CD8-positive, alpha-beta memory T cell (primary cell): Measurements from ENCODE around the gene WDR82. TPM values are rescaled to one million over a fixed set of nuclear protein-coding genes. Genes with fewer than 3 reads are reported as not detected.

ENCODE experiments used
- CTCF ChIA-PET: fragments of 350-600 bp; sonication (Branson Sonifier 250); formaldehyde crosslinking; loops from one replicate; lab custom pipeline; 2021; ENCODE audit warnings: antibody characterized with exemption; lab: Charles Lee
- POLR2A ChIA-PET: fragments of 350-600 bp; sonication (Branson Sonifier 250); formaldehyde crosslinking; loops from one replicate; lab custom pipeline; 2021; ENCODE audit warnings: antibody characterized with exemption; lab: Charles Lee
- DNase-seq, 5 donors: peaks; one replicate each; pipeline versions ENCODE4 v3.0.0 to v3.0.0-alpha.2; 2020 to 2022; ENCODE audit warnings: mixed read lengths in 1 of 5
- H3K27ac ChIP-seq: one replicate; pipeline ENCODE4 v1.7.0; 2013; ENCODE audit warnings: low read depth, mild to moderate bottlenecking, low read length, moderate library complexity
- H3K27me3 ChIP-seq: 2 replicates; pipeline ENCODE4 v1.7.0; 2013; ENCODE audit warnings: low read length, mild to moderate bottlenecking; ENCODE audit not compliant: insufficient read depth, poor library complexity, severe bottlenecking
- H3K36me3 ChIP-seq: 2 replicates; pipeline ENCODE4 v1.7.0; 2013; ENCODE audit warnings: mild to moderate bottlenecking, low read length, moderate library complexity; ENCODE audit not compliant: insufficient read depth
- H3K4me1 ChIP-seq: 2 replicates; pipeline ENCODE4 v1.7.0; 2013; ENCODE audit warnings: mild to moderate bottlenecking, low read length, moderate library complexity; ENCODE audit not compliant: insufficient read depth
- H3K4me3 ChIP-seq: 2 replicates; pipeline ENCODE4 v1.7.0; 2013; ENCODE audit warnings: mild to moderate bottlenecking, low read length
- H3K9me3 ChIP-seq: 2 replicates; pipeline ENCODE4 v1.7.0; 2013; ENCODE audit warnings: mild to moderate bottlenecking, low read length
- H3K27ac Mint-ChIP-seq, 8 donors: one replicate each; pipeline ENCODE4 v1.8.0; 2020 to 2021; ENCODE audit warnings: mixed read lengths in 8 of 8, mild to moderate bottlenecking in 6 of 8, inconsistent platforms in 3 of 8, moderate library complexity in 3 of 8
- H3K27me3 Mint-ChIP-seq, 2 donors: one replicate each; pipeline ENCODE4 v1.8.0; 2020 to 2021; ENCODE audit warnings: mixed read lengths in 2 of 2, mild to moderate bottlenecking in 1 of 2, moderate library complexity in 1 of 2
- H3K36me3 Mint-ChIP-seq, 3 donors: one replicate each; pipeline ENCODE4 v1.8.0; 2020 to 2021; ENCODE audit warnings: mixed read lengths in 3 of 3, inconsistent platforms in 1 of 3, mild to moderate bottlenecking in 1 of 3
- H3K4me1 Mint-ChIP-seq, 3 donors: one replicate each; pipeline ENCODE4 v1.8.0; 2020 to 2021; ENCODE audit warnings: mixed read lengths in 3 of 3, inconsistent platforms in 1 of 3, mild to moderate bottlenecking in 1 of 3
- H3K4me3 Mint-ChIP-seq, 7 donors: one replicate each; pipeline ENCODE4 v1.8.0; 2020 to 2021; ENCODE audit warnings: mixed read lengths in 7 of 7, mild to moderate bottlenecking in 6 of 7, moderate library complexity in 4 of 7, inconsistent platforms in 2 of 7
- H3K9me3 Mint-ChIP-seq, 5 donors: one replicate each; pipeline ENCODE4 v1.8.0; 2020 to 2022; ENCODE audit warnings: mixed read lengths in 5 of 5, mild to moderate bottlenecking in 3 of 5, moderate library complexity in 2 of 5, inconsistent platforms in 1 of 5
- polyA plus RNA-seq: library from polyadenylated mRNA; unstranded; fragments of 300-500 nt; fragmentation: Illumina TruSeq; gene quantifications from one replicate; pipeline ENCODE4 v1.2.3, GENCODE V29; 2021
- total RNA-seq, 2 experiments: library from RNA; stranded (reverse); gene quantifications; one replicate each; pipeline ENCODE4 v1.2.3, GENCODE V29; 2021

WDR82 gene
- total and polyA plus RNA-seq, 3 experiments from 2014 or later = 133 to 140 (median 133) TPM

GRCh38 chr3:52313774-52314188 lies 35.3 kb upstream of the WDR82 start:
- no peaks in the 10 kb centered on the region for H3K9me3 Mint-ChIP-seq
- Histone ChIP-seq H3K27me3 (no peaks in the 10 kb centered on the region), H3K9me3 (no peaks in the 10 kb centered on the region), H3K4me1 (peaks cover 26% of the 10 kb centered on the region), H3K27ac (no peak overlapping the region), H3K4me3 (no peak overlapping the region), H3K36me3 (no peaks in the 10 kb centered on the region)
- POLR2A ChIA-PET = no interaction called here
- no peak for DNase-seq
- peak overlapping the region in 3 of 8 donors; percentile 7 to 87 (median 24) for H3K27ac Mint-ChIP-seq
- CTCF ChIA-PET = interaction anchor here (2.7 kb wide), 1 partner anchor 25 kb away, joined by 9 read pairs; no protein-coding TSS in a partner anchor
- H3K4me1 Mint-ChIP-seq = peaks cover 29 to 51% (median 32%) of the 10 kb centered on the region in 3 donors
- no peak overlapping the region for H3K4me3 Mint-ChIP-seq
- peaks cover 0 to 11% (median 4%) of the 10 kb centered on the region in 3 donors for H3K36me3 Mint-ChIP-seq
- no peaks in the 10 kb centered on the region for H3K27me3 Mint-ChIP-seq

DNA sequence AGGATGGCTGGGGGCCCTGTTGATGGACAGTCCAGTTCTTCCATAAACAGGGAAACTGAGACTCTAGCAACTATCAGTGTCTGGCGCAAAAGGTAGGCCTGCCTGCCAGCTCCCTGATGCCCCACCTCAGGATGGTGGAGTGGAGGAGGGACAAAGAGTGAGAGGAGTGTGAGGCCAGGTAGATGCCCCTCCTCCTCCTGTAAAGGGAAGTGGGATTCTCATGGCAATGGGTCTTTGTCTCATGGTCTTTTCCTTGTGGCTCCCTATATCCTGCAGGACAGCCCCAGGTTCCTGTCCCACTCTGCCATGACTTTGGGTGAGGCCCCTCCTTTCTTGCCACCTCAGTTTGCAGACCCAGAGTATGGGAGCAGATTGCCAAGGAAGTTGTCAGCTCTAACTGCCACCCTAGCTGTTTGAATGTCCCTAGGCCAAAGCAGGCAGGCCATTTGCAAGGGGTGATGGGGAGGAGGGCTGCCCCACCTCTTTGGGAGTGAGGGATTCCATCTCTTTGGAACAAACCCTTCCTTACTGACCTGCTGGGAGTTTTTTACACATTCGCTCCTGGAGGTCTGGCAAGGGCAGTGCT lies 34.8 kb upstream of the WDR82 start:
- no peaks in the 10 kb centered on the region for H3K36me3 ChIP-seq
- Mint-ChIP-seq H3K27me3 (no peaks in the 10 kb centered on the region), H3K4me1 (peaks cover 32 to 51% (median 34%) of the 10 kb centered on the region in 3 donors), H3K9me3 (no peaks in the 10 kb centered on the region), H3K36me3 (peaks cover 0 to 12% (median 4%) of the 10 kb centered on the region in 3 donors), H3K4me3 (no peak overlapping the region), H3K27ac (peak overlapping the region in 4 of 8 donors; percentile 19 to 87 (median 60))
- ChIA-PET POLR2A (no interaction called here), CTCF (interaction anchor here (2.7 kb wide), 1 partner anchor 25 kb away, joined by 9 read pairs; no protein-coding TSS in a partner anchor)
- H3K9me3 ChIP-seq = no peaks in the 10 kb centered on the region
- H3K4me1 ChIP-seq = peaks cover 29% of the 10 kb centered on the region
- no peaks in the 10 kb centered on the region for H3K27me3 ChIP-seq
- DNase-seq = no peak
- no peak overlapping the region for H3K27ac ChIP-seq
- H3K4me3 ChIP-seq = no peak overlapping the region

- peaks cover 27% of the 10 kb centered on the region for H3K4me1 ChIP-seq
- ChIA-PET CTCF (interaction anchor here (1.2 to 2.7 kb wide), 3 partner anchors 21 to 80 kb away, joined by 3 to 9 read pairs (median 5); no protein-coding TSS in a partner anchor), POLR2A (no interaction called here)
- no peaks in the 10 kb centered on the region for H3K36me3 ChIP-seq
- peak overlapping the region in 7 of 8 donors; percentile 6 to 89 (median 74) for H3K27ac Mint-ChIP-seq
- no peaks in the 10 kb centered on the region for H3K27me3 ChIP-seq
- no peak overlapping the region for H3K4me3 ChIP-seq
- H3K4me3 Mint-ChIP-seq = no peak overlapping the region
- H3K4me1 Mint-ChIP-seq = peaks cover 34 to 53% (median 40%) of the 10 kb centered on the region in 3 donors
- no peaks in the 10 kb centered on the region for H3K9me3 Mint-ChIP-seq
- no peaks in the 10 kb centered on the region for H3K9me3 ChIP-seq
- no peak for DNase-seq
- peaks cover 0 to 12% (median 3%) of the 10 kb centered on the region in 3 donors for H3K36me3 Mint-ChIP-seq
- peak overlapping the region; percentile 0 for H3K27ac ChIP-seq
- no peaks in the 10 kb centered on the region for H3K27me3 Mint-ChIP-seq
Measured at GRCh38 chr3:52311576-52312119, 33.2 kb upstream of the WDR82 start.

- no peaks in the 10 kb centered on the region for H3K27me3 ChIP-seq
- H3K27ac ChIP-seq = peak overlapping the region; percentile 0
- no peaks in the 10 kb centered on the region for H3K9me3 ChIP-seq
- no peak overlapping the region for H3K4me3 ChIP-seq
- no peaks in the 10 kb centered on the region for H3K9me3 Mint-ChIP-seq
- CTCF ChIA-PET = interaction anchor here (1.2 to 1.5 kb wide), 2 partner anchors 20 to 80 kb away, joined by 3 to 5 read pairs; no protein-coding TSS in a partner anchor
- H3K4me1 ChIP-seq = peaks cover 32% of the 10 kb centered on the region
- no peak overlapping the region for H3K4me3 Mint-ChIP-seq
- H3K36me3 Mint-ChIP-seq = peaks cover 0 to 15% (median 3%) of the 10 kb centered on the region in 3 donors
- peak; percentile 18 to 82 (median 57) for DNase-seq
- POLR2A ChIA-PET = no interaction called here
- no peaks in the 10 kb centered on the region for H3K27me3 Mint-ChIP-seq
- H3K36me3 ChIP-seq = no peaks in the 10 kb centered on the region
- peak overlapping the region; percentile 66 to 93 (median 81) for H3K27ac Mint-ChIP-seq
- peaks cover 40 to 58% (median 46%) of the 10 kb centered on the region in 3 donors for H3K4me1 Mint-ChIP-seq
Measured at GRCh38 chr3:52310861-52311575, 32.6 kb upstream of the WDR82 start.

DNA sequence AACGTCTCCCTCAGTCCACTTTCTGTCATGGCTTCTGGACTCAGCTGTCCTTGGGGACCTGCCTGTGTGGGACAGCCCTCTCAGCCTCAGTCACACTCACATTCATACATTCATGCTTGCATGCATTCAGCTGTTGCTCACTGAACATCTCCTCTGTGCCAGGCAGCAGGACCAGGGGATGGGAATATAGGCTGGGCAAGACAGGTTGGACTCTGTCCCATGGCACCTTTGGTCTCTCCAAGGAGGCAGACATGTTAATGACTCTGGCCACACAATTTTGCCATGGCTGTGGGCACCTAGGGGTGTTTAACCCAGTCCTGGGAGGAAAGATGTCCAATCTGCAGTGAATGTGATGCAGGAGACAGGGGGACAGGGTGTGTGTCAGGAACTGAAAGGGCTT lies 29.9 kb upstream of the WDR82 start:
- Histone ChIP-seq H3K27ac (no peak overlapping the region), H3K27me3 (no peaks in the 10 kb centered on the region), H3K9me3 (no peaks in the 10 kb centered on the region), H3K4me1 (peaks cover 32% of the 10 kb centered on the region), H3K4me3 (no peak overlapping the region), H3K36me3 (no peaks in the 10 kb centered on the region)
- POLR2A ChIA-PET = interaction anchor here (0.6 kb wide), 1 partner anchor 12 kb away, joined by 4 read pairs; no protein-coding TSS in a partner anchor
- no peak overlapping the region for H3K4me3 Mint-ChIP-seq
- H3K9me3 Mint-ChIP-seq = no peaks in the 10 kb centered on the region
- CTCF ChIA-PET = interaction anchor here (1.4 kb wide), 1 partner anchor 31 kb away, joined by 6 read pairs; no protein-coding TSS in a partner anchor
- H3K27me3 Mint-ChIP-seq = no peaks in the 10 kb centered on the region
- H3K36me3 Mint-ChIP-seq = peaks cover 0 to 18% (median 3%) of the 10 kb centered on the region in 3 donors
- no peak for DNase-seq
- H3K27ac Mint-ChIP-seq = peak overlapping the region in 6 of 8 donors; percentile 30 to 94 (median 80)
- peaks cover 40 to 61% (median 51%) of the 10 kb centered on the region in 3 donors for H3K4me1 Mint-ChIP-seq

GRCh38 chr3:52306978-52307377 lies 28.5 kb upstream of the WDR82 start:
- H3K4me3 Mint-ChIP-seq = no peak overlapping the region
- H3K4me1 Mint-ChIP-seq = peaks cover 42 to 58% (median 51%) of the 10 kb centered on the region in 3 donors
- H3K36me3 Mint-ChIP-seq = peaks cover 0 to 15% (median 3%) of the 10 kb centered on the region in 3 donors
- Histone ChIP-seq H3K4me3 (no peak overlapping the region), H3K36me3 (no peaks in the 10 kb centered on the region), H3K9me3 (no peaks in the 10 kb centered on the region), H3K4me1 (peaks cover 32% of the 10 kb centered on the region), H3K27ac (no peak overlapping the region), H3K27me3 (no peaks in the 10 kb centered on the region)
- DNase-seq = no peak
- ChIA-PET POLR2A (no interaction called here), CTCF (interaction anchor here (0.6 to 1.8 kb wide), 5 partner anchors 16 to 161 kb away, joined by 3 to 6 read pairs (median 3); partner anchors contain the start of gene WDR82)
- no peaks in the 10 kb centered on the region for H3K27me3 Mint-ChIP-seq
- no peaks in the 10 kb centered on the region for H3K9me3 Mint-ChIP-seq
- H3K27ac Mint-ChIP-seq = peak overlapping the region in 4 of 8 donors; percentile 29 to 64 (median 45)

DNA sequence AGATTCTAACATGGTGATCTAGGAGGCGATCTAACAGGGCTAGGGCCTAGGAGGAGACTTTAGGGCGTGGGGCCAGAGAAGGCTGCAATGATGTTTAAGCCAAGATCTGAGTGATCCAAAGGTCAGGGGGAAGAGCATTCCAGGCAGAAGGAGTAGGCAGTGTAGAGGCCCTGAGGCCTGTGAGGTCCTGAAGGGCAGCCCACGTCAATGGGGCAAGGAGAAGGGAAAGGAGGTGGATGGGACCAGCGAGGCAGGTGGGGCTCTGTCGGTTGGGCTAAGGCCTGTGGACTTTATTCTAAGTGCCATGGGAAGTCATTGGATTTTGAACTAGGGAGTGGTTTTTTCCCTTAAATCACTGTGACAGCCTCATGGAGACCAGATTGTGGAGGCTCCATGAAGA lies 27.5 kb upstream of the WDR82 start:
- Mint-ChIP-seq H3K36me3 (peaks cover 0 to 15% (median 3%) of the 10 kb centered on the region in 3 donors), H3K4me3 (no peak overlapping the region), H3K9me3 (no peaks in the 10 kb centered on the region), H3K27ac (peak overlapping the region in 6 of 8 donors; percentile 22 to 79 (median 42)), H3K27me3 (no peaks in the 10 kb centered on the region), H3K4me1 (peaks cover 39 to 51% (median 47%) of the 10 kb centered on the region in 3 donors)
- Histone ChIP-seq H3K27me3 (no peaks in the 10 kb centered on the region), H3K4me1 (peaks cover 26% of the 10 kb centered on the region), H3K4me3 (no peak overlapping the region), H3K27ac (no peak overlapping the region), H3K36me3 (no peaks in the 10 kb centered on the region), H3K9me3 (no peaks in the 10 kb centered on the region)
- DNase-seq = no peak
- CTCF ChIA-PET = interaction anchor here (1.8 to 1.9 kb wide), 2 partner anchors 14 to 15 kb away, joined by 4 read pairs; no protein-coding TSS in a partner anchor
- POLR2A ChIA-PET = no interaction called here
